Progenitor cell of endocrine pancreas (in vitro differentiated cells): ENCODE measurements around the gene ABHD4. TPM values are rescaled to one million over a fixed set of nuclear protein-coding genes. Genes with fewer than 3 reads are reported as not detected.
"Not testable (repeated sequence)": the region's sequence is repeated elsewhere in the genome, so short reads cannot be mapped to it uniquely, and the experiment has no call there.

Source experiments
- DNase-seq: peaks from one replicate; pipeline ENCODE4 v3.0.0; 2021; ENCODE audit warnings: low spot score; ENCODE audit not compliant: unreplicated experiment
- H3K27ac Mint-ChIP-seq: 2 replicates; pipeline ENCODE4 v1.8.0; 2021; ENCODE audit warnings: mild to moderate bottlenecking, moderate library complexity, mixed read lengths
- H3K27me3 Mint-ChIP-seq: 2 replicates; pipeline ENCODE4 v1.8.0; 2021; ENCODE audit warnings: mixed read lengths
- H3K36me3 Mint-ChIP-seq: 2 replicates; pipeline ENCODE4 v1.8.0; 2022; ENCODE audit warnings: mixed read lengths; ENCODE audit not compliant: insufficient read depth
- H3K4me1 Mint-ChIP-seq: 2 replicates; pipeline ENCODE4 v1.8.0; 2021; ENCODE audit warnings: low read depth, mixed read lengths
- H3K4me3 Mint-ChIP-seq: 2 replicates; pipeline ENCODE4 v1.8.0; 2021; ENCODE audit warnings: low read depth, mild to moderate bottlenecking, moderate library complexity, mixed read lengths
- H3K9me3 Mint-ChIP-seq: 2 replicates; pipeline ENCODE4 v1.8.0; 2021; ENCODE audit warnings: low read depth, mixed read lengths
- CTCF ChIP-seq: fragments of 200-600 bp; sonication (generic); IDR thresholded peaks from one replicate; pipeline ENCODE4 v1.5.0; 2021; ENCODE audit warnings: antibody characterized with exemption, mild to moderate bottlenecking; ENCODE audit not compliant: unreplicated experiment
- total RNA-seq: library from RNA; stranded (reverse); gene quantifications from 2 replicates; pipeline ENCODE4 v1.2.1, GENCODE V29; 2021

ABHD4 gene
- total RNA-seq, 1 donor from 2014 or later: 25.6 TPM

- no peak overlapping the region for H3K4me3 Mint-ChIP-seq
- no peaks in the 10 kb centered on the region for H3K4me1 Mint-ChIP-seq
- no peaks in the 10 kb centered on the region for H3K36me3 Mint-ChIP-seq
- H3K27me3 Mint-ChIP-seq: no peaks in the 10 kb centered on the region
- no peak for TF ChIP-seq CTCF
- H3K27ac Mint-ChIP-seq: no peak overlapping the region
- peaks cover 16% of the 10 kb centered on the region for H3K9me3 Mint-ChIP-seq
- DNase-seq: no peak
Observed at GRCh38 chr14:22630066-22630465, 32.0 kb downstream of the ABHD4 start.

- Mint-ChIP-seq H3K36me3 (no peaks in the 10 kb centered on the region), H3K4me1 (no peaks in the 10 kb centered on the region), H3K27ac (no peak overlapping the region), H3K27me3 (no peaks in the 10 kb centered on the region), H3K9me3 (peaks cover 18% of the 10 kb centered on the region), H3K4me3 (no peak overlapping the region)
- no peak for DNase-seq
- TF ChIP-seq CTCF: no peak
Observed at GRCh38 chr14:22630486-22630885, 32.4 kb downstream of the ABHD4 start.

- Mint-ChIP-seq H3K27me3 (no peaks in the 10 kb centered on the region), H3K27ac (no peak overlapping the region), H3K9me3 (peaks cover 20% of the 10 kb centered on the region), H3K4me3 (no peak overlapping the region), H3K4me1 (no peaks in the 10 kb centered on the region), H3K36me3 (peaks cover 1% of the 10 kb centered on the region)
- no peak for TF ChIP-seq CTCF
- no peak for DNase-seq
Observed at GRCh38 chr14:22634233-22634900, 36.3 kb downstream of the ABHD4 start.

GRCh38 chr14:22635980-22636379, 37.9 kb downstream of the ABHD4 start:
- not testable (repeated sequence) for H3K4me1 Mint-ChIP-seq, DNase-seq
- peaks cover 10% of the 10 kb centered on the region for H3K9me3 Mint-ChIP-seq

GRCh38 chr14:22640192-22640591, 42.1 kb downstream of the ABHD4 start:
- Mint-ChIP-seq H3K27me3 (no peaks in the 10 kb centered on the region), H3K4me3 (no peak overlapping the region), H3K9me3 (peaks cover 3% of the 10 kb centered on the region), H3K36me3 (peaks cover 1% of the 10 kb centered on the region), H3K4me1 (no peaks in the 10 kb centered on the region), H3K27ac (no peak overlapping the region)
- TF ChIP-seq CTCF: no peak
- DNase-seq: no peak

More at GRCh38 chr14:22635980-22636379, 37.9 kb downstream of the ABHD4 start:
- not testable (repeated sequence) for H3K27ac Mint-ChIP-seq, H3K36me3 Mint-ChIP-seq, H3K4me3 Mint-ChIP-seq, H3K27me3 Mint-ChIP-seq

- no peaks in the 10 kb centered on the region for H3K9me3 Mint-ChIP-seq
- peaks cover 4% of the 10 kb centered on the region for H3K27me3 Mint-ChIP-seq
- H3K36me3 Mint-ChIP-seq: peaks cover 1% of the 10 kb centered on the region
- no peak for DNase-seq
- H3K27ac Mint-ChIP-seq: no peak overlapping the region
- no peak overlapping the region for H3K4me3 Mint-ChIP-seq
- TF ChIP-seq CTCF: no peak
- H3K4me1 Mint-ChIP-seq: no peaks in the 10 kb centered on the region
Observed at GRCh38 chr14:22641846-22642245, 43.7 kb downstream of the ABHD4 start.
